GM21390 (cell line): ENCODE measurements around the gene TANC1.
"Not testable (repeated sequence)": the region's sequence is repeated elsewhere in the genome, so short reads cannot be mapped to it uniquely, and the experiment has no call there.

Experiments used
- ATAC-seq: cut with Tn5 transposase; IDR thresholded peaks from one replicate; pipeline ENCODE4 v1.9.1; 2021; ENCODE audit not compliant: unreplicated experiment

The TANC1 gene

DNA sequence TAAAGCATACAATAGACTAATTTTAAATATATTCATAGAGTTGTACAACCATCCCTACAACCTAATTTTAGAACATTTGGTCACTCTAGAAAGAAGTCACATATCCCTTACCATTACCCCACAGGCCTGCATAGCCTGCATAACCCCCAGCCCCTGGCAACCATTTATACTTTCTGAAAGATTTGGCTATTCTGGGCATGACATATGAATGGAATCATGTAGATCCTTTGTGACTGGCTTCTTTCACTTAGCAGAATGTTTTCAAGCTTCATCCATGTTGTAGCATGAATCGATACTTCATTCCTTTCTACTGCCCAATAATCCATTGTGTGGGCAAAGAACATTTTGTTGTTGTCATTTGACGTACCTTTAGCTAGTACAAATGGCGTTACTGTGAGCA is 166.5 kb downstream of the TANC1 start:
- ATAC-seq = no peak

DNA sequence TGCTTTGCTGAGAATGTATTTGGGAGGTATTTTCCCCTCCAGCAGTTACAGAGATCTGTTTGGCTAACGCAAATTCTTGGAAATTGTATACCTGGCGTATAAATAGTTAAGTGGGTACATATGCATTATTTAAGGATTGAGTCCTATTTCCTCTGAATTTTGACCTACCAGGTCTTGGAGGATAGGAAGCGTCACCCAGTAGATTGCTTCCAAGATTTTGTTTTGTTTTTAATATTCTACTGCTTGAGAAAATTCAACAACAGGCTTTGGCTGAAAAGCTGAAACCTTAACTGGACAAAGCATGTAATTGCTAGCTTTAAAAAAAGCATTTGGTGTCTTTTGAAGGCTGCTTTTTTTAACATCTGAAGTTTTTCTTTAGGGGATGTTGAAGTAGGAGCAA is 168.0 kb downstream of the TANC1 start:
- no peak for ATAC-seq

DNA sequence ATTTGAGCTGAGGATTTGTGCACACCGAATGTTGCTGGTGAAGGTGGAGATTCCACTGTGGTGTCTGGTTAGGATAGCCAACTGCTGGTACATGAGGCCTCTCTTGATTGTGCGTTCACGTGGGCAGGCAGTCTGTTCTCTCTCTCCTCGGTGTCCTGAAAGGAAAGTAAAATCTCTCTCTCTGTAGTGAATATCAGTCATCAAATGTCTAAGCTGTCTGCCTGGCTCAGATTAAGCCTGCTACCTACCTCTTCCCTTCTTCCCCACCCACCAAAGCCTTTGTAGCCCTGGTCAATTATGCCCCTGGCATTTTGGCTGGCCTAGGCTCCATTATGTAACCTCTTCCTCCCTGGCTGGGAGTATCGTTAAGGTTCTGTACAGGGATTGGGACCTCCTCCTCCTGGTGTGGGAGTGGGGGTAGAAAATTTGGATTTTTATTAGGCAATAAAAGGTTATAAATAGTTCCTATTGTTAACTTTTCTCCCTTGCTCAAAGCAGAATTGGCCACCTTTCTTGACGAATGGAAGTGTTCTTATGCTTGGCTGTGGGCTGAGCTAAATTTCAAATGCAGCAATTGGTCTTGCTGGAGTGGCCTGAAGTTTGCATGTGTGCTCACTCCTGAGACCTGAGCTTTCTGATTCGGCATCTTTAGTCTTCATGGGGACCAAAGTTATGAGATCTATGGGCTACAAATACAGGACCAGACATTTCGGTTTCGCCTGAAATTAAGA is 169.2 kb downstream of the TANC1 start:
- no peak for ATAC-seq

DNA sequence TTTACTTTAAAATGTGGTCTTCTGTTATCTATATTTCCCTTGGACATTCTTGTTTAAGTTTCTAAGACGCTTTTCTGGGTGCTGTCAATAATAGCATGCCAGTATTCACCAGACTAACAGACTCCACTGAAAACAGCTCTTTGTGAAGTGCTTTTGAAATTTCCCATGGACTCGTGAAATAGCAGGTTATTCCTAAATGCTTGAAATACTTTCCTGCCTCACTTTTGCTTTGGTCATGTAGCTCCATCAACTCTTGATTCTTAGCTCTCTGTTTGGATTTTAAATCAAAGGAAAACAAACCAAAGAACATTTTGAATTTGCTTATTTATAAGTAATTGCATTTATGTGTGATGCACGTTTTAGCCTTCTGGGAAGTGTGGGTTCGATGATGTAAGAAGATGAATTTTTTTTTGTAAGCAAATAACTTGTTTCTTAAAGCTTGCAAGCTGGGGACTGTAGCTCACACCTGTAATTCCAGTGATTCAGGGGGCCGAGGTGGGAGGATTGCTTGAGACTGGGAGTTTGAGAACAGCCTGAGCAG is 170.3 kb downstream of the TANC1 start:
- ATAC-seq = no peak

DNA sequence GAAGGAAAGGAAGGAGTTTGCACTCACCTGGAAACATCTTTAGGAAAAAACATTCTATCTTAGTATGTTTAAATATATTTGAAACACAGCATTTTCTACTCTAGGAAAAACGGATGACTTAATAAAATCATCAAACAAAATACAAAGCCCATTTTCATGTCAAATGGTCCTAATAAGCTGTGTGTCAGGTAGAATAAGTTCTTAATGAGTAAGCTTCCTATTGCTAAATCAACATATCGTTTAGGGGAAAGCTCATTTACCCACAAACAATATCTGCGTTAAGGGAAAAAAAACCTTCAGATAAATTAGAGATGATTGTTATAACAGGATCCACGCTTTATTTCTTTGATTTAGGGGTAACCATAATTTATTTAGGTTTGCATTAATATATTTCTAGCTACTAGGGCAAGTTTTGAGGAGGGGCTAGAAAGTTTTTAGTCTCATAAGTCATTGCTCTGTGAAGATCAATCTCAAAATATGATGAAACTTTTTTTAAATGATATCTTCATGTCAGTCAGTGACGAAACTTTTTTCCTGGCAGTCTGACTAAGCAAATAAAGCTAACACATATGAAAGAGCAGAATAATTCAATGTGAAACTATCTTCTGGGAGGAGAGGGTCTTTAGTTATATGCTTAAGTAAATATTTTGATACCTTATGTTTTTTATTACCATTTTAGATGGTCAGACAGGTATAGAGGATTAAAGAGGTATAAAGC is 170.9 kb downstream of the TANC1 start:
- ATAC-seq = no peak

DNA sequence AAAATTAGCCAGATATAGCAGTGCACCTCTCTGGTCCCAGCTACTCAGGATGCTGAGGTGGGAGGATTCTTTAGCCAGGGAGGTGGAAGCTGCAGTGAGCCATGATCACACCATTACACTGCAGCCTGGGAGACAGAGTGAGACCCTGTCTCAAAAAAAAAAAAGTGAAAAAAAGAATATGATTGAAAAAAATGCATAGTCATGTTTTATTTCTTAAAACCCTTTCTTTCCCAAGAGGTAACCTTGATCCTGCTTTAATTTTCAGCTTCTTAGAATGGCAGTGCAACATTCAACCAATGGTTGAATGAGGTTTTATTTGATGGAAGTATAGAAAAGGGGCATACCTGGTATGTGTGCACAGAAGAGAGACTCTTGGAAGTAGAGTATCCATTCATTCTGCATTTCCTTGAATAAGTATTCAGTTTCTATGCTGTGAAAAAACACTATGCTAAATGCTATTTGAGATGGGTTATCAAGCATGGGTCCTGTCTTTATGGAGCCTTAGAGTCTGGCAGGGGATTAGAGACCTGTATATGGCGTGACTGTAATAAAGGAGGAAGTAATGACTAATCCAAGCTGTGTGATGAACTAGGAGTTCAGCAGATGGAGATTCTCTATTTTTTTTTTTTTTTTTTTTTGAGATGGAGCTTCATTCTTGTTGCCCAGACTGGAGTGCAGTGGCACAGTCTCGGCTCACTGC is 171.8 kb downstream of the TANC1 start:
- no peak for ATAC-seq

DNA sequence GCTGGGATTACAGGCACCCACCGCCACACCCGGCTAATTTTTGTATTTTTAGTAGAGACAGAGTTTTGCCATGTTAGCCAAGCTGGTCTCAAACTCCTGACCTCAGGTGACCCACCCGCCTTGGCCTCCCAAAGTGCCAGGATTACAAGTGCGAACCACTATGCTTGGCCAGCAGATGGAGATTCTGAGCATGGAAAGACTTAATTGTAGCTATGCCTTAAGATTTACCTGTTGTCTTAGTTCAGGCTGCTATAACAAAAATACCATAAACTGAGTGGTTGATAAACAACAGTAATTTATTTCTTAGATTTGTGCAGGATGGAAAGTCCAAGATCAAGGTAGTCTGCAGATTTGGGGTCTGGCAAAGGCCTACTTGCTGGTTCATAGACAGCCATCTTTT is 172.4 kb downstream of the TANC1 start:
- not testable (repeated sequence) for ATAC-seq

DNA sequence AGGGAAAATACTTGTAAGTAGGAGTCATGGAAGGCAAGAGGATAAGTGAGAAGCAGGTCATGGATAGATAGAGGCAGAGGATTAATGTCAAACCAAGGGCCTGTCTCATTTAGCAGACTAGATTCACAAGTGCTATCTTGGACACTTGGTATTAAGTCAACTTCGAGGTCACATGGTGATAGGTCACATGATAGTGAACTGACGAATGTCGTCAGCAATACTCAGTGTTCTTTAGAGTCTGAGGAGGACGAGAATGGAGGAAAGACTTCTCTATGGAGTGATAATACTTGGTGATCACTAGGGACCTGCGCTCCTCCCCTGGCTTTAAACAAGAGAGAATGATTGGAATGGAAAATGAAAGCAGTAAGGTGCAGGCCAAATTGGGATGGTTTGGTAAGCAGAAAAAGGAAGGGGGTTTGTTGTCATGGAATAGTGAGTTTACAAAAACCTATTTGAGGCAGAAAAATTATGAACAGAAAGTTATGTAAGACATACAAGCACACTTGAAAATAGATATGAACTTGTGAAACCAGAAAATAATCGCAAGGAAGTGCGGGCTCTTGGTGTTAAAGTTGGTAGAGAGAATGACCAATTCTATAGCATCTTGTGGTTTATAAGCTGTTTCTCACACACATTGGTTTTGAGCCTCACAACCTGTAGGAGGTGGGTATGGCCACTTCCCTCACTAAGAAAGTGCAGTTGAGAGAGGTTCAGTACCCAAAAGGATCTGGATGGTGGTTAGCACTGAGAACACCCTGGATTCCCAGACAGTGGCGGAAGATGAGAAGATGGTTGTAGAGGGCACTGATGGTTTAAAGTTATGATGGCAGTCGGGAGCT is 176.6 kb downstream of the TANC1 start:
- peak; percentile 91 for ATAC-seq

DNA sequence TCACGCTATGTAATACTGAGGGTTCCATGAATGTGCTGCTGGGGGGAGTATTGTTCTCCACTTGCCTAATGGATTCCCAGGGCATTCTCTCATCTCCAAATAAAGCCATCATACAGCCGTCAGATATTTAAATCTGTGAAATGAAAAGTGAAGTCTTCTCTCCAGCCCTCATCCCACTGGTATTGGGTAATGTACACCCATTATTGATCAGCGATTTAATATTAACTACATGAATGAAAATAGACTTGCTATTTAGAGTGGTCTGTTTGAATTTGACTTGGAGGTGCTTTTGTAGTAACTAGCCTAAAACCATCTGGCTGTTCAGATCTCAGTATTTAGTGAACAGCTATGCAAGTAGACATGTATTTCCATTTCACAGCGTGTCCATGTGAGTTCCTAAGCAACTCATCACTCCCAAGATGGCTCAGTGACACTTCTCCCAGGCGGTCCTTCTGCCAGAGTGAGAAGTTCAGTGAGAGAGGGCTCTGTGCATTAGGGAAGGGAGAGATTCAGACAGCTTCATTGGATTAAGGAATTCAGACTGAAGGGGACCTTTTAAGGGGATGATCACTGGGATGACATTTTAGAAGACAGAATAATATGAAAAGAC is 177.4 kb downstream of the TANC1 start:
- ATAC-seq = no peak

DNA sequence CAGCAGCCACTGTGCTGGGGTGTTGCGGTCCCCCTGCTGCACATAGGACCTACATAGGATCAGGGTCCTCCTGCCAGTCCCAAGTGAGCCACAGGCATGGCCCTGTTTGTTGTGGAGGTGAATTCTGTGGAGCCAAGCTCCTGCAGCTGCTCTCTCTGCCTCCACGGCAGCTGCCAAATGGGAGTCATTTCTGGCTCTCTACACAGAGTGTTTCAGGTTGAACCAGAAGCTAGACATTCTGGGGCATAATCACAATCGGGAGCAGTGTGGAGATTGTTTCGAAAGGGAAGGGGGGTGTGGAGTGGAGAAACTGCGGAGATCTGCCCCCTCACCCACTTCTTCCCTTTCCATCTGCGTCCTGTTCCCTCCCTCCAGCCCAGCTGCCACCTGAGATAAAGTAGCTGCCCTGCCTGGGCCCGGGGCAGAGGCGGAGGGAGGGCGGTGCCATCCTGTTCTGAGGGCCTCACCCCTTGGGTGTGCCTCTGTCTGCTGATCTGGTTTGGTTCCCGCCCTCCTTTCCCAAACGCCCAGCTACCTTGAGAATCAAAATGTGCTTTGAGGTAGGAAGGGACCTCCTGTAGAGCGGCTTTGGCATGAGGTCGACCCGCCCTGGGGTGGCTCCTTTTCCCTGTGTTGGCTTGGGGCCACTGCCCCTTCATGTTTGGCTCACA is 178.7 kb downstream of the TANC1 start:
- ATAC-seq = no peak

DNA sequence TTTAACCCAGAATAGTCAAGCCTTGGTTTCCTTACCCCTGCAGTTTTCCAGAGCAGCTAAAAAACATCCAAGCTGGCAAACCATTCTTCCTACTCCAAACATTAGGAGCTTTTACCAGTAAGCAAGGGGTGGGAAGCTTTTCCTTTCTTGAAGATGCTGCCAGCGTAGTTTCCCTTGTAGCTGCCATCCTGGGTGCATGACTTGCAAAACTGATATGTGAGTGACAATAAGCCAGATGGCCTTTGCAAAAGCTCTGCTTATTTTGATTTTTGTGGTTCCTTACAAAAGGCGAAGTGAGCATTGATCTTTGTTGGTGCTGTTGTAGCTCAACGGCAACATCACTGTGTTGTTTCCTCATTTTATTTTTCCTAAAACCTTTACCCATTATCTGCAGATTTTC is 179.2 kb downstream of the TANC1 start:
- ATAC-seq = no peak

DNA sequence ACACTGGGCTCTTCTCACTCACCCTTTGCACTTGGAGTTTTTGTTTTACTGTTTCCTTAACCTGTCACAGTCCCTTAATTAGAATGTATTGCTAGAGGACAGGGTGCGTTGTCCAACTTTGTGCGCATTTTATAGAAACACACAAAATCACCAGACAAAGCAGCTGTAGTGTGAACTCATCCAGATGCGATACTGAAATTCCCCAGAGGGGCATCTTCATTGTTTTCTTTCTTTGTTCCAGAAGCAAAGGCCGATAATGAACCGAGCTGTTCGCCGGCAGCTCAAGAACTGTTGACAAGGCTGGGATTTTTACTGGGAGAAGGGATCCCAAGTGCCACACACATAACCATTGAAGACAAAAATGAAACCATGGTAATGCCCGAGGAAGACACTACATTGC is 180.5 kb downstream of the TANC1 start:
- no peak for ATAC-seq

DNA sequence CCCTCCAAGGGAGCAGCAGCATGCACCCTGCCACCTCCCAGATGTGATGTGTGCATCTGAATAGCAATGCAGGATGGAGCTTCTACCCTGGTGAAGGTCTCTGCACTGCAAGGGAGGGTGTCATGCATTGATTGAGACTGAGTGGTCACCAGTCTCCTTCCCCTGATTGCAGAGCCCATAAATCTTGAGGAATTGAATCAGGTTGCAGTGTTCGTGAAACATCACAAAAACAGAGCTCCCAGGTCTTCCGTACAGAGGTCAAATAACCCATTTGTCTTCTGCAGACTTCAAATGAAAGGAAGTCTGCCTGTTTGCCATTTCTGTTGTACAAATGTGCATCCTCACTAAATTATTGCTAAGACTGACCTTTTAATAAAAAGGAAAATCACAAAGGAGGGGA is 181.3 kb downstream of the TANC1 start:
- ATAC-seq = no peak

DNA sequence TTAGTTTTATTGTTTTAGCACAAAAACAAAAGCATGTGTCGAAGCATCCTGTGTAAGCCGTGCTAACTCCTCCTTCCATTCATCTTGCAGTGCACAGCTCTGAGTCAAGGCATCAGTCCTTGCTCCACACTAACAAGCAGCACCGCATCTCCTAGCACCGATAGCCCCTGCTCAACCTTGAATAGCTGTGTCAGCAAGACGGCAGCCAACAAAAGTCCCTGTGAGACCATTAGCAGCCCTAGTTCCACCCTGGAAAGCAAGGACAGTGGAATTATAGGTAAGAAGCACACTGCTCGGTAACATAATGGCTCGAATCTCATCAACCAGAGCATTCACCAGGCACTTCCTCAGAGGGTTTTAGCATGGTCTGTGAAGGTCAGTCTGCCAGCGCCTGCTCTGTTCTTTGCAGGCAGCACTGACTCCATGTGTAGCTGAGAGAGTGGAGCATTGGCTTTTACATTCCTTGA is 181.9 kb downstream of the TANC1 start:
- no peak for ATAC-seq

DNA sequence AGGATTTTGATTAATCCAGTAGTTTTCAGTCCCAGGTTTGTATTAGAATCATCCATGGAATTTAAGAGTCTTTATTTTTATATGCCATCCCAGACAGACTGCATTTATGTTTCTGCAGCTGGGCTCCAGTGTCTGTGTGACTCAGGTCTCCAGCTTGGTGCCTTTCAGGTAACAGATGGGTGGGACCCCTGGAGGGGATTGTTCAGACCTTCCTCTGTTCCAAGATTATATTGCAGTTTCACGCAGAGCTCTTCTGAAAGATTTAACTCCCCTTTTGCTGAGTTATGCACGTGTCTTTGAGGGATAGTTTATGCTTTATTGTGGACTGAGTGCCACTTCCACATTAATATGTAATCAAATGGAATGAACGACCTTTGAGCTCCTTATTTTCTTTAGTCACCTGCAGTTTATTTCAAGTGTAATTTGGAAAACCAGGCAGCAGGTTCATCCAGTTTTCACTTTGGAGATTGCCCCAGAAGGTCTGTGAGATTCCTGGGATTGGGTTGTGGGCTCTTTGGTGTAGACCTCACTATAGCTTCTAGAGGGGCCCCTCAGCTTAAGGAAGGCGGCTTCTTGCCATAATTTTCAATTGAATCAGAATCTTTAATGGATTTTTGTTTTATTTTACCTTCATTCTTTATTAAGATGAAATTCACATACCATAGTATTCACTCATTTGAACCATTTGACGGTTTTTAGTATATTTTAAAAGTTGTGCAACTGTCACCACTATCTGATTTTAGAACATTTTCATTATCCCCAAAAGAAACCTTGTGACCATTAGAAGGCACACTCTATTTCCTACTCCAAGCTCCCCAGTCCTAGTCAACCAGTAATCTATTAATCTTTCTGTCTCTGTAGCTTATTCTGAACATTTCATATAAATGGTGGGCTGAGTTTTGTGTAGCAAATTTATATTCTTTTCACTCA is 183.0 kb downstream of the TANC1 start:
- no peak for ATAC-seq

DNA sequence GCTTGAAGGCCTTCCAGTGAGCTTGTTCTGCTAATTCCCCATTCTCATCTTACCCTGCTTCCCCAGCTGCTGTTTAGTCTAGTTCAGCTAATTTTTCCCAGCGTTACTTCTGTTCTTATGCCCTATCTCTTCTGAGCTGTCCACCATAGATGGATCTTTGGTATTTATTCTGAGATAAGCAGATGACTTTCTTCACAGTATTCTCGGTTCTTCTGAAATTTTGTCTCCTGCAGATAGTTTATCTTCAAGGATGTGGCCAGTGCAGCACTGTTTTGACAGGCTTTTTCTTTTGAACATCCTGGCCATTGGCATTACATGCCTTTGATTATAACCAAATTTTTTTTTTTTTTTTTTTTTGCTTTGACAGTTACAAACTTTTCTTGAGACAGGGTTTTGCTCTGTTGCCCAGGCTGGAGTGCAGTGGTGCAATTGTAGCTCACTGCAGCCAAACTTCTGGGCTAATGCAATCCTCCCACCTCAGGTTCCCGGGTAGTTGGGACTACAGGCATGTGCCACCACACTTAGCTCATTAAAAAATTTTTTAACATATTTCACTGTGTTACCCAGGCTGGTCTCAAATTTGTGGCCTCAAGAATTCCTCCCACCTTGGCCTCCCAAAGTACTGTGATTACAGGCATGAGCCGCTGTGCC is 183.8 kb downstream of the TANC1 start:
- ATAC-seq = no peak

DNA sequence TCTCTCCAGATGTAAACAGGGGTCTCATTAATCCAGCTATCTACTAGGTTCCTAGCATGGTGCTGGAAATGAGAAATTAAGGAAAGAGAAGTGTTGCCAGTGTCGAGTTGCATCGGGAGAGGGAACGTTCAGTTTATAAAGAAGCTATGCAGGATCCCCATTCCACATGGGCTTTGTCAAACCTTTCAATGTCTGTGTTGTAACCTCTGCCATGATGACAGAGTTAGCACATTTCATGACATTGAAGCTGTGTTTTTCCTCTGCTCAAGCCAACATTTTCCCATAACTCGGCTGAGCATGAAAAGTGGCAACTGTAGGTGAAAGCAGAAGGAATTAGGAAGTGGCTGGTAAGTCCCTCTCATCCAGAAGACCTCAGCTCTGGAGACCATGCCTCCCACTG is 184.6 kb downstream of the TANC1 start:
- ATAC-seq = no peak

DNA sequence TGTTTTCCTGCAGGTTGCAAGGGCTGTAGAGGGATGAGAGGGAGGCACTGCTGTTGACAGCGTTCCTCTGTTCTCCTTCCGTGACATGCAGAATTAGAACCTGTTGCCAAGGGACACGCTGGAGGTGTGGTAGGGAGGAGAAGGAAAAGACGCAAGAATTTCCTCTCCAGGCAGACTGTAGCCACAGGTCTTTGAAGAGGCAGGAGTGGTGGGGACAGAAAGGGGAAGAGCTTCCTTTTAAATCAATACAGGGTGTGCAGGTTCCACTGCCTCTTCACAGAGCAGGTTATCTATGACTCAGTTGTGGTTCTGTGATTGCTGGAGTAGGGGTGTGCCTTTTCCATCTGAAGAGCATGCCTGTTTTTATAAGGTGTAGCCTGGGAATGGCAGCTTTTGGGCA is 185.0 kb downstream of the TANC1 start:
- no peak for ATAC-seq
